ENCODE data around the gene FAT1. TPM values are rescaled to one million over a fixed set of nuclear protein-coding genes. Genes with fewer than 3 reads are reported as not detected.

The FAT1 gene, protein sequence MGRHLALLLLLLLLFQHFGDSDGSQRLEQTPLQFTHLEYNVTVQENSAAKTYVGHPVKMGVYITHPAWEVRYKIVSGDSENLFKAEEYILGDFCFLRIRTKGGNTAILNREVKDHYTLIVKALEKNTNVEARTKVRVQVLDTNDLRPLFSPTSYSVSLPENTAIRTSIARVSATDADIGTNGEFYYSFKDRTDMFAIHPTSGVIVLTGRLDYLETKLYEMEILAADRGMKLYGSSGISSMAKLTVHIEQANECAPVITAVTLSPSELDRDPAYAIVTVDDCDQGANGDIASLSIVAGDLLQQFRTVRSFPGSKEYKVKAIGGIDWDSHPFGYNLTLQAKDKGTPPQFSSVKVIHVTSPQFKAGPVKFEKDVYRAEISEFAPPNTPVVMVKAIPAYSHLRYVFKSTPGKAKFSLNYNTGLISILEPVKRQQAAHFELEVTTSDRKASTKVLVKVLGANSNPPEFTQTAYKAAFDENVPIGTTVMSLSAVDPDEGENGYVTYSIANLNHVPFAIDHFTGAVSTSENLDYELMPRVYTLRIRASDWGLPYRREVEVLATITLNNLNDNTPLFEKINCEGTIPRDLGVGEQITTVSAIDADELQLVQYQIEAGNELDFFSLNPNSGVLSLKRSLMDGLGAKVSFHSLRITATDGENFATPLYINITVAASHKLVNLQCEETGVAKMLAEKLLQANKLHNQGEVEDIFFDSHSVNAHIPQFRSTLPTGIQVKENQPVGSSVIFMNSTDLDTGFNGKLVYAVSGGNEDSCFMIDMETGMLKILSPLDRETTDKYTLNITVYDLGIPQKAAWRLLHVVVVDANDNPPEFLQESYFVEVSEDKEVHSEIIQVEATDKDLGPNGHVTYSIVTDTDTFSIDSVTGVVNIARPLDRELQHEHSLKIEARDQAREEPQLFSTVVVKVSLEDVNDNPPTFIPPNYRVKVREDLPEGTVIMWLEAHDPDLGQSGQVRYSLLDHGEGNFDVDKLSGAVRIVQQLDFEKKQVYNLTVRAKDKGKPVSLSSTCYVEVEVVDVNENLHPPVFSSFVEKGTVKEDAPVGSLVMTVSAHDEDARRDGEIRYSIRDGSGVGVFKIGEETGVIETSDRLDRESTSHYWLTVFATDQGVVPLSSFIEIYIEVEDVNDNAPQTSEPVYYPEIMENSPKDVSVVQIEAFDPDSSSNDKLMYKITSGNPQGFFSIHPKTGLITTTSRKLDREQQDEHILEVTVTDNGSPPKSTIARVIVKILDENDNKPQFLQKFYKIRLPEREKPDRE (N-terminal part only)
- total RNA-seq: 202 and 464 TPM in 2 replicates

DNA sequence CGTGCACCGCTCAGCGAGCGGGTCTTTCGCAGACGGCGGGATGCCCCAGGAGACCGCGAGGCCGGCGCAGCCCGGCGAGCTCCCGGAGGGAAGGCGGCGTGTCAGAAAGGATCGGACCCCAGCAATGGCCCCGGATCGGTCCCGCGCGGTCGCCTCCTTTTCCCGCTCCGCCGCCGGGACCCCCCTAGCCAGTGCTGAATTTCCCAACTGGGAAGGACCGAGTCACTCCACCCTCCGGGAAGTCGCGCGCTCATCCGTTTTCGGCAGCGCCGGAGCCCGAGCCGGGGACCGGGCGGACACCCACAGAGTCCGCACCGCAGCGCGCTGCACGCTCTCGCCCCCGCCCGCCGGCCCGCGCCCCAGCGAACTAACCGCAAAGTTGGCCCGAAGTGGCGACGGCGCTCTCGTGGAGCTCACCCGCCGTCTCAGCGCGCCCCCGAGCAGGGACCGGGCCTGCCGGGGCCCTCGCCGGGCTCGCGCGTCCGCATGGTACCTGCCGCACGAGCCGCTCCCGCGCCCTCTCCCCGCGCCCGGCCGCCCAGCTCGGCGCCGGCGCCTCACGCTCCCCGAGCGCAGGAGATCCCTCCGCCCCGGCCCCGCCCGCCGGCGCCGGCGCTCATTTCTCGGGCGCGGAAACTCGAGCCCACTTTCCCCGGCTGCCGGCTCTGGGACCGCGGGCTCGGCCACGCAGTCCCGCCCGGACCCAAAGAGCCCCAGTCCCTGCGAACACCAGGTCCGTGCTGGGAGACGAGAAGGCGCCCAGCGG, at the start of gene FAT1:
Gene FAT1 (minus strand): TSS at position 565 of the 766 bp plus-strand sequence. CDS start 14,029 bp downstream, outside the sequence.

DNA sequence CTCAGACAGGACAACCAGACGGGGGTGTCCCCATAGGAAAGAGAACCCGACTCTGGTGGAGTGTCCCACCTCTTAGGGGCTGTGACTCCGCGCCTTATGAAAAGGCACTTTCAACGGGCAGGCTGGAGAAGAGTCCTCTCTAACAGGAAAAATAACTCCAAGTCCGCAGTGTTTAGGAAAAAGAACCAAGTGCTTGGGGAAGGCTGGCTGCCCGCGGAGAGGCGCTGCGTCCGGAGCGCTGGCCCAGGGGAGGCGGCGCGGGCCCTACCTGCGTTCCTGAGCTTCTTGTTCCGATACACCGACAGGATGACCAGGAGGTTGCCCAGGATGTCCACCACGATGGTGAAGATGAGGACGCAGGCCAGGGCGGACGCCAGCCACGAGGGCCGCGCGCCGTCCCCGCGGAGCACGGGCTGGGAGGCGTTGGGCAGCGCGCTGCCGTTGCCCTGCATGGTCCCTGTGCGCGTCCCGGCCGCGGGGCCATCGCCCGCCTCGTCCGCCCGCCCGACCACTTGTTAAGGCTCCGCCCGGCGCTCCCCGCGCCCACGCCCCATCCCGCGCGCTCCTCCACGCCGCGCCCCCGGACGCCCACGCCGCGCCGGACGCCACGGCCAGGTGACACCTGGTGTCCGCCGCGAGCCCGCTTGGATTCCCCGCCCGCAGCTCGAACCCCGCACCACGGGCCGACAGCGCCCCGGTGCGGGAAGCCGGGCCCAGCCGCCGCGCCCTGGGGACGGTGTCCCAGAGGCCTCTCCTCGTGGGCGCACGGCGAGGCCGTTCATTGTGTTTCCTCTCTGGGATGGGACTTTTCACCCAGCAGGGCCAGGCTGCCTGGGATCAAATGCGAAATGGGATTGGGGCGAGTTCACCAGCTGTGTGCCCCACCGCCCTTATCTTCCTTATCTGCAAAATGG, 168.5 kb downstream of the FAT1 start, which contains the start of gene MTNR1A:
Gene MTNR1A (minus strand): TSS at position 654 of the 914 bp plus-strand sequence. CDS start 202 bp downstream, at position 452.

Other genes starting within 250 kb of the FAT1 start
- 0.23 TPM in 1 of 2 replicates, not detected in the other for gene MTNR1A, start 168.3 kb downstream of the FAT1 start, total RNA-seq